Activated naive CD4-positive, alpha-beta T cell treated with anti-CD3 and anti-CD28 coated beads, Interleukin-2, amount 50 U/mL, for 16 hours (primary cell): Measurements from ENCODE around the gene LSM6.

ENCODE experiments used
- DNase-seq: peaks from one replicate; pipeline ENCODE4 v3.0.0-alpha.2; 2020

Gene LSM6

DNA sequence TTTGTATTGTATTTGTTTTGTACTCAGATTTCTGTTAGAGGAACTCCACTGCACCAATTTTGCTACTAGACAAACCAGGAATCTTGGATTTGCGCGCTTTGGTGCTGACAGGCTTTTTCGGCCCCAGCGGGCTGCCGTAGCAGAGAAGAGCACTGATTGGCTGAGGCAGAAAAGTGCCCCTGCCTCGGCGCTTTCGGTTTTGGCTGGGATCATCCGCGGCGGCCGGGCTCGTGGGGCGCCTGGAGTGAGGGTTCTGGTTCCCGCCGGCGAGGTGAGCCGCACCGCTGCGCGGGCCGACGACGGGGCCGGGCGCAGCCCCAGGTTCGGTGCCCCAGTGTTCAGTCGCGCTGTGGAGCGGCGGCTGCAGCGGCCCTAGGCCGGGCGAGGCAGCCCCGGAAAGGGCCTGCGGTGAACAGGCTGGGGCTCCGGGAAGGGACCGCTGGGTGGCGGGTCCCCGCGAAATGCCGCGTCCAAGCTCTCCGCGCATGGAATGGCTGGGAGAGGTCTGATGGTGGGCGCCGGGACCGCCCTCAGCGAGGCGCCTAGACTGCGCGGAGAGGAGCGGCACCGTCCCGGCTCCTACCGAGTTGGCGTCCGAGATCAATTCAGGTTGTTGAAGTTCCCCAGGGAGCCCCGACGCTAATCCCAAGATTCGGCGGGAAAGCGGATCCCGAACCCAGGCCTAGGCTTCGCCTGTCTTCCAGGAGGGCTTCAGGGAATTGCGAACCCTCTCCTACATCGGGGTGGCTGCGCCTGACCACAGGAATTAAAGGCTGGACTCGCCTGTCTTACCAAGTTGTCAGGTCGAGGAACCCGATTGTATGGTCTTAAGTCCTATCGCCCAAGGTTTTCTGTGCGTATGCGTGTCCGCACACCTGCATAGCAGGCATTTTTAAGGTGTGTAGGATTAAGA lies at the start of gene LSM6:
Gene LSM6, plus strand, starts transcription at position 178 of the 913 bp plus-strand sequence. CDS start 7,204 bp downstream, outside the sequence.
- DNase-seq, result peak; percentile 87

GRCh38 chr4:146132445-146132844 lies 43.1 kb upstream of the LSM6 start:
- no peak for DNase-seq

GRCh38 chr4:146134761-146135445 lies 40.6 kb upstream of the LSM6 start:
- no peak for DNase-seq

- DNase-seq, result no peak
These were observed 39.6 kb upstream of the LSM6 start for GRCh38 chr4:146135941-146136340.

GRCh38 chr4:146142768-146143167 lies 32.8 kb upstream of the LSM6 start:
- DNase-seq, result no peak

- no peak for DNase-seq
These were observed 31.6 kb upstream of the LSM6 start for GRCh38 chr4:146143888-146144287.

- no peak for DNase-seq
These were observed 28.6 kb upstream of the LSM6 start for GRCh38 chr4:146146918-146147317.

DNA sequence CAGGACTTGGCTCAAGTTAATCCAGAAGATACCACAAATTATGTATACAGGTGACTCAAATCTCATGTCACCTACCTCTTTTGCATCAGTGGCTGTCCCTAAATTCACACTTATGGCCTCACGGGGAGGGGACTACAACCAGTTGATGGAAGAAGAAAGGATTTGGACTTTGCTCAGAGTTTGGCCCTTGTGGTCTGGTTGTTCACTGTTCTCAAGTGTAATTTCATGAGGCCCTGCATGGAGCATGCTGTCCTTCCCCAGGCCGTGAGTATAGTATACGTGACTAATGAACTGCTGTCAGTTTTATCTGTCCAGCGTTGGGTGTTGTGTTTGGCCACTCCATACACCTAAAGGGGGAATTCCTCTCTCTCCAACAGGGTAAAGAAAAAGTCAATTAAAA lies 27.5 kb upstream of the LSM6 start:
- no peak for DNase-seq

GRCh38 chr4:146154057-146154456 lies 21.5 kb upstream of the LSM6 start:
- DNase-seq, result no peak

DNA sequence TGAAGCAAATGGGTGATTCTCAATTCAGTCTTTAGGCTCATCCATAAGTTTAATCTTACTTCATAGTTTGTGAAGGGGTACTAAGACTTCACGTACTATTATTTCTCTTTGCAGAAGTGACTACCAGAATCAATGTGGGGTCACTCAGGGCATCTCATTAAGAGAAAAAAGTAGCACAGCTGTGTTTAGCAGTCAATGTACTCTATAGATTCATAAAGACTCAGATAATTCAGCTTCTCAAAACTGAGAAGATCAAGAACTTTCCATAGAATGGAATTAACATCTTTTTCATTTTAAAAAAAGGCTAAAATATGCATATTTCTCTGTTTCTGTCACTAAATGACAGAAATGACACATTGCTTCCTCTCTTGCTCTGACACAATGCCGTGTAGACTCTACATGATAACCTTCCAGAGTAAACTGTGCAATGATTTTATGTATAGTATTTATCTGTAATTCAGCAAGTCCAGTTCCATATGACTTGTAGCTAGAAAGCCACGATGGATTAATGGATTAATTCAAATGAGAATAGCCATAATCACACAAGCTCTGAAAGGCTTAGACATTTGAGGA lies 20.3 kb upstream of the LSM6 start:
- DNase-seq, result no peak

GRCh38 chr4:146158036-146158745 lies 17.3 kb upstream of the LSM6 start:
- no peak for DNase-seq

DNA sequence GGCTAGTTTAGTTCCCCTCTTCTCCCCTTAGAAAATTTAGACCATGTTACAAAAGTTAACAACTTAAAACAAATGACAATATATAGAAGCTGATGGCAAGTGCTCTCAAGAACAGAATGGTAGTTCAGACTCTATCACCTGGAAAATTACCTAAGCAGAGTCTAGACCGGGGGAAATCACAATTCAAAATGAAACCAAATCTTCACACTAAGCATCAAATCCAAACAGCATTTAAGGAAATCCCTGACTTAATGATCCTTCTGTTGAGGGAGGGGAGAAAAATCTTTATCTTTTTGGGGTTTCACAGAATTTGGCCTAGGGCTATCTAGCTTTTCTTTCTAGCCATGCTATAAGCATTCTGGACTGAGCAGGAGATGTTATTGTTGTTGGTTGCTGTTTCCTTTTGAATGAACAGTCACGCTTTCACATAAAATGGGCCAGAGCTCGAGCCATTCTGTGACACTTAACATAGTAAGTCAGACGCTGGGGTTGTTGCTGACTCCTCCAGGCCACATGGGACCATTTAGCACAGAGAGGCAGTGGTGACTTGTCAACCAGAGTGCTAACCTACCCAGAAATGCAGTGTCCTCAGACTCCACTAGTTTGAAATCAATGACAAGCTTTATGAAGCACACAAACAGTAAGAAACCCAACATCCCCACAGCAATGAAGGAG lies 16.0 kb upstream of the LSM6 start:
- DNase-seq, result no peak

- no peak for DNase-seq
These were observed 14.3 kb upstream of the LSM6 start for GRCh38 chr4:146161243-146161642.

- DNase-seq, result no peak
These were observed 10.3 kb upstream of the LSM6 start for GRCh38 chr4:146165221-146165620.

GRCh38 chr4:146165840-146166239 lies 9.7 kb upstream of the LSM6 start:
- no peak for DNase-seq

GRCh38 chr4:146170149-146170548 lies 5.4 kb upstream of the LSM6 start:
- no peak for DNase-seq

GRCh38 chr4:146176891-146177290 lies 1.4 kb downstream of the LSM6 start:
- no peak for DNase-seq

GRCh38 chr4:146178126-146178525 lies 2.6 kb downstream of the LSM6 start:
- DNase-seq, result no peak

- no peak for DNase-seq
These were observed 4.4 kb downstream of the LSM6 start for GRCh38 chr4:146179784-146180370.

DNA sequence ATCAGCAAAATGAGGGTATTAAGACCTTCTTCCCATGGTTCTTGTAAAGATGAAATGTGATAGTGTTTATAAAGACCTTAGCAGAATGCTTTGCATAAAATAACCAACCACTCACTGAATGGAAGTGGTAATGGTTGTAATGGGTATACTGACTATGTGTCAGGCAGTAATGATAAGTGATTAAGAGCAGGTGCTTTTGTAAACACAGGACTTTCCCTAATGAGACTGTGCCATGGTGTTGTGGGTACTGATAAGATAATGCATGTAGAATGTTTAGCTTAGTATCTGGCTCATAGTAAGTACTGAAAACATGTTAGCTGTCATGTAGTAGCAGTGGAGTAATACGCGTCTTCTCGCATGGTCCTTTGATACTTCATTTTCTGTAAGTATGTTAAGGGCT lies 6.9 kb downstream of the LSM6 start:
- DNase-seq, result no peak

DNA sequence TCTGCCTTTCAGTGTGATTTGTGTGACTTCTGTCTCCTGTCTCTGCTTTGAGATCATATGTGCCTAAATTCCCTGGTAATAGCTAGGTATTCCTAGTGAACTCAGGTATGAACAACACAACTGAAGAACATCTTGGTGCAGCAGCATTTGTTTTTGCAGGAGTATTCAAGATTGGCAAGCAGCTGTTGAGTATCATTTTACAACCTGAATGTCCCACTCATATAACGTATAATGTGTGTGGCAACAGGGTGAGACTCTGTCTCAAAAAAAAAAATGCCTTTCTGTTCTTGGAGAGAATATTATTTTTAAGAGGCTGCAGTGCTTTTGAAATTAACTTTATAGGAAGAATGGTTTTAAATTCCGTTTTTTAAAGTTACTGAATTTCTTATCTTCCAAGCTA lies 7.7 kb downstream of the LSM6 start:
- DNase-seq, result no peak

DNA sequence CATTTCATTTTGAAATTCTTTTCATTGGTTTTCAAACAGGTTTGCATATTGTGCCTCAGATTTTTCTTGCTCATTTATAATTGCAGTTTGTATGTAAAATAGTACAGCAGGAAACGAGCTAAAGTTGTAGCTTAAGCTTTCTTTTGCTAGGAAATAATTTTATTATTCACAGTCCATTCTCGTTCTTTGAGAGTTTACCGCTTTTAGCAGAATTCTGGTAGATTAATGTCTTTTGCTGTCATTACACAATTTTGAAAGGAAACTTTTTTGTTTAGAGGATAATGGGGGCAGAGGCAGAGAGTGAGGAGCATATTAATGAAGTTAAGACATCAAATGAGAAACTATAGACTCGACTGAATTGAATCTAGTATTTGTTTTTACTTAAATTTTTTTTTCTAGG lies 10.5 kb downstream of the LSM6 start:
- no peak for DNase-seq
